ENCODE data around the gene PCDHGA11. TPM values are rescaled to one million over a fixed set of nuclear protein-coding genes. Genes with fewer than 3 reads are reported as not detected.

Gene PCDHGA11
- total and polyA plus RNA-seq, 2 of the 4 experiments (the other 2 are of a cell fraction), result 5.4 to 6.9 TPM

- Histone ChIP-seq H2BK15ac (ENCODE audit: low read depth, low read length) (no peak overlapping the region), H3K18ac (ENCODE audit: low read depth, low read length) (no peak overlapping the region), H3K9me3 (ENCODE audit: control insufficient read depth, insufficient read depth, low read length) (peaks cover 10% of the 10 kb centered on the region; the same call in 1 of the 2 replicates), H4K8ac (ENCODE audit: low read depth in 2 of 2, low read length in 2 of 2) (no peak overlapping the region), H3K9me1 (ENCODE audit: insufficient read depth, low read length) (no peaks in the 10 kb centered on the region), H3K4me3 (ENCODE audit: insufficient read depth, low read depth, low read length) (no peak overlapping the region), H3K14ac (replicated peaks; ENCODE audit: low read depth, low read length) (no peak overlapping the region), H4K5ac (ENCODE audit: low read depth, low read length) (no peak overlapping the region), H2BK20ac (ENCODE audit: low read depth, low read length) (no peak overlapping the region), H3K79me1 (ENCODE audit: low read depth in 1 of 2, low read length in 2 of 2) (peaks cover 28 to 33% of the 10 kb centered on the region in 2 experiments), H3K4me2 (ENCODE audit: low read depth, low read length) (no peak overlapping the region), H3K23ac (ENCODE audit: low read depth, low read length) (no peak overlapping the region), H3K9ac (ENCODE audit: low read depth, low read length) (no peak overlapping the region), H2BK120ac (ENCODE audit: low read depth, low read length) (no peak overlapping the region), H3K27me3 (ENCODE audit: control insufficient read depth, insufficient read depth, low read length) (no peaks in the 10 kb centered on the region), H3K36me3 (ENCODE audit: control insufficient read depth, insufficient read depth, low read length) (peaks cover 11% of the 10 kb centered on the region), H2AFZ (replicated peaks; ENCODE audit: low read length, poor library complexity) (no peak overlapping the region), H3K56ac (ENCODE audit: extremely low read depth, insufficient read depth, low read length) (no peak overlapping the region), H2BK5ac (ENCODE audit: low read depth, low read length, poor library complexity, severe bottlenecking) (no peak overlapping the region), H3K4me1 (ENCODE audit: control insufficient read depth, insufficient read depth, low read length) (peaks cover 2% of the 10 kb centered on the region; the same call in 1 of the 2 replicates), H4K20me1 (ENCODE audit: insufficient read depth, low read length) (no peaks in the 10 kb centered on the region), H3K4ac (ENCODE audit: low read depth, low read length) (no peak overlapping the region), H2AK9ac (replicated peaks; ENCODE audit: low read depth, low read length, poor library complexity) (no peak overlapping the region), H3K27ac (ENCODE audit: insufficient read depth, low read length) (no peak overlapping the region), H2AK5ac (ENCODE audit: low read depth, low read length) (no peak overlapping the region), H4K91ac (ENCODE audit: insufficient read depth, low read depth, low read length) (no peak overlapping the region)
- dilution Hi-C loops (cut with HindIII; ENCODE audit: low sequenced_read_pairs, unreplicated experiment), result no loop called here
- in situ Hi-C loops (cut with MboI; ENCODE audit: low sequenced_read_pairs), result no loop called here
- intact Hi-C loops (cut with micrococcal nuclease), result no loop called here
- POLR2A ChIA-PET (ENCODE audit: unreplicated experiment), result no interaction called here
- DNase-seq (no peak), ATAC-seq (ENCODE audit: low read depth) (no peak)
- CTCF ChIA-PET, result no interaction called here
- 63% methylated on average over 25 of the region's 50 CpGs; no CpG with 5 or more reads in 1 of the 2 experiments for WGBS, 2 experiments (ENCODE audit: extremely low coverage in 2 of 2, insufficient read length in 1 of 2)
- no TSS peak for BruUV-seq (replicated peaks)
- no peak for TF ChIP-seq RAD21 (IDR thresholded peaks at IDR 0.05; ENCODE audit: low read length)
- TF ChIP-seq, protein P1, sequence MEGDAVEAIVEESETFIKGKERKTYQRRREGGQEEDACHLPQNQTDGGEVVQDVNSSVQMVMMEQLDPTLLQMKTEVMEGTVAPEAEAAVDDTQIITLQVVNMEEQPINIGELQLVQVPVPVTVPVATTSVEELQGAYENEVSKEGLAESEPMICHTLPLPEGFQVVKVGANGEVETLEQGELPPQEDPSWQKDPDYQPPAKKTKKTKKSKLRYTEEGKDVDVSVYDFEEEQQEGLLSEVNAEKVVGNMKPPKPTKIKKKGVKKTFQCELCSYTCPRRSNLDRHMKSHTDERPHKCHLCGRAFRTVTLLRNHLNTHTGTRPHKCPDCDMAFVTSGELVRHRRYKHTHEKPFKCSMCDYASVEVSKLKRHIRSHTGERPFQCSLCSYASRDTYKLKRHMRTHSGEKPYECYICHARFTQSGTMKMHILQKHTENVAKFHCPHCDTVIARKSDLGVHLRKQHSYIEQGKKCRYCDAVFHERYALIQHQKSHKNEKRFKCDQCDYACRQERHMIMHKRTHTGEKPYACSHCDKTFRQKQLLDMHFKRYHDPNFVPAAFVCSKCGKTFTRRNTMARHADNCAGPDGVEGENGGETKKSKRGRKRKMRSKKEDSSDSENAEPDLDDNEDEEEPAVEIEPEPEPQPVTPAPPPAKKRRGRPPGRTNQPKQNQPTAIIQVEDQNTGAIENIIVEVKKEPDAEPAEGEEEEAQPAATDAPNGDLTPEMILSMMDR (conservative IDR thresholded peaks at IDR 0.05; ENCODE audit: low read depth, low read length), result no peak
Observed at GRCh38 chr5:141441571-141442170, 20.8 kb downstream of the PCDHGA11 start.
